ENCODE measurements around the gene UGDH. TPM values are rescaled to one million over a fixed set of nuclear protein-coding genes. Genes with fewer than 3 reads are reported as not detected.
"Not testable (repeated sequence)": the region's sequence is repeated elsewhere in the genome, so short reads cannot be mapped to it uniquely, and the experiment has no call there.

Gene UGDH
- total RNA-seq, 1 experiment from 2014 or later = 71.8 TPM

GRCh38 chr4:39544580-39545315 is 17.5 kb upstream of the UGDH start:
- H3K4me1 Mint-ChIP-seq (ENCODE audit: low read depth, unreplicated experiment) = peaks cover 32% of the 10 kb centered on the region
- no peak for TF ChIP-seq CTCF (IDR thresholded peaks at IDR 0.05; ENCODE audit: unreplicated experiment)

GRCh38 chr4:39544080-39544479 is 16.8 kb upstream of the UGDH start:
- H3K9me3 Mint-ChIP-seq (ENCODE audit: low read depth, unreplicated experiment); CTCF ChIA-PET; BruUV-seq (replicated peaks); H3K4me3 Mint-ChIP-seq (ENCODE audit: low read depth, unreplicated experiment); intact Hi-C loops (cut with micrococcal nuclease; ENCODE audit: unreplicated experiment); H3K27ac Mint-ChIP-seq (ENCODE audit: unreplicated experiment); H3K27me3 Mint-ChIP-seq (ENCODE audit: unreplicated experiment); H3K36me3 Mint-ChIP-seq (ENCODE audit: insufficient read depth, unreplicated experiment); DNase-seq: not testable (repeated sequence)
- H3K4me1 Mint-ChIP-seq (ENCODE audit: low read depth, unreplicated experiment) = peaks cover 38% of the 10 kb centered on the region

More at GRCh38 chr4:39544580-39545315, 17.5 kb upstream of the UGDH start:
- Mint-ChIP-seq H3K4me3 (ENCODE audit: low read depth, unreplicated experiment) (no peak overlapping the region), H3K27ac (ENCODE audit: unreplicated experiment) (no peak overlapping the region), H3K9me3 (ENCODE audit: low read depth, unreplicated experiment) (no peaks in the 10 kb centered on the region), H3K27me3 (ENCODE audit: unreplicated experiment) (no peaks in the 10 kb centered on the region), H3K36me3 (ENCODE audit: insufficient read depth, unreplicated experiment) (no peaks in the 10 kb centered on the region)
- no TSS peak for BruUV-seq (replicated peaks)
- no peak for DNase-seq
- CTCF ChIA-PET = no interaction called here
- intact Hi-C loops (cut with micrococcal nuclease; ENCODE audit: unreplicated experiment) = no loop called here

GRCh38 chr4:39543034-39543433 is 15.8 kb upstream of the UGDH start:
- Mint-ChIP-seq H3K27me3 (ENCODE audit: unreplicated experiment) (no peaks in the 10 kb centered on the region), H3K36me3 (ENCODE audit: insufficient read depth, unreplicated experiment) (no peaks in the 10 kb centered on the region), H3K27ac (ENCODE audit: unreplicated experiment) (no peak overlapping the region), H3K9me3 (ENCODE audit: low read depth, unreplicated experiment) (no peaks in the 10 kb centered on the region), H3K4me3 (ENCODE audit: low read depth, unreplicated experiment) (no peak overlapping the region), H3K4me1 (ENCODE audit: low read depth, unreplicated experiment) (peaks cover 43% of the 10 kb centered on the region)
- TF ChIP-seq CTCF (IDR thresholded peaks at IDR 0.05; ENCODE audit: unreplicated experiment) = no peak
- no TSS peak for BruUV-seq (replicated peaks)
- intact Hi-C loops (cut with micrococcal nuclease; ENCODE audit: unreplicated experiment) = no loop called here
- CTCF ChIA-PET = interaction anchor here (1.4 kb wide), 1 partner anchor 26 kb away, joined by 4 read pairs; no protein-coding TSS in a partner anchor
- DNase-seq = no peak

- CTCF ChIA-PET = interaction anchor here (0.6 to 1.4 kb wide), 2 partner anchors 10 to 27 kb away, joined by 4 to 6 read pairs; no protein-coding TSS in a partner anchor
- intact Hi-C loops (cut with micrococcal nuclease; ENCODE audit: unreplicated experiment) = no loop called here
- no peaks in the 10 kb centered on the region for H3K9me3 Mint-ChIP-seq (ENCODE audit: low read depth, unreplicated experiment)
- no peaks in the 10 kb centered on the region for H3K27me3 Mint-ChIP-seq (ENCODE audit: unreplicated experiment)
- H3K36me3 Mint-ChIP-seq (ENCODE audit: insufficient read depth, unreplicated experiment) = no peaks in the 10 kb centered on the region
- TF ChIP-seq CTCF (IDR thresholded peaks at IDR 0.05; ENCODE audit: unreplicated experiment) = no peak
- H3K4me3 Mint-ChIP-seq (ENCODE audit: low read depth, unreplicated experiment) = no peak overlapping the region
- H3K4me1 Mint-ChIP-seq (ENCODE audit: low read depth, unreplicated experiment) = peaks cover 43% of the 10 kb centered on the region
- no TSS peak for BruUV-seq (replicated peaks)
- no peak overlapping the region for H3K27ac Mint-ChIP-seq (ENCODE audit: unreplicated experiment)
- DNase-seq = no peak
Measured at GRCh38 chr4:39542611-39543012, 15.4 kb upstream of the UGDH start.

Data from Calu3 (cell line).